Measurements from ENCODE around the gene SMC6.

GRCh38 chr2:17786727-17787126 lies 33.1 kb upstream of the SMC6 start:
- TF ChIP-seq CTCF (conservative IDR thresholded peaks at IDR 0.05; ENCODE audit: low read depth in 2 of 2) (no peak), EZH2phosphoT487 (IDR thresholded peaks at IDR 0.05; ENCODE audit: unreplicated experiment) (no peak), EZH2 (IDR thresholded peaks at IDR 0.05; ENCODE audit: low read depth, unreplicated experiment) (no peak), POLR2AphosphoS5 (IDR thresholded peaks at IDR 0.05; ENCODE audit: low read depth) (no peak), CREB1 (CRISPR knock-in tag; IDR thresholded peaks at IDR 0.05; ENCODE audit: low read depth) (no peak)
